Subcutaneous abdominal adipose tissue (tissue), 5 donors: ENCODE data around the gene KRT27.

ENCODE experiments used
- H3K27ac ChIP-seq: one replicate; pipeline ENCODE4 v1.7.0; 2013; ENCODE audit warnings: low read depth, mild to moderate bottlenecking, inconsistent platforms, low read length, moderate library complexity
- H3K27me3 ChIP-seq, 5 donors: one replicate each; pipeline ENCODE4 v1.7.0; 2013; ENCODE audit warnings: low read length in 5 of 5, inconsistent platforms in 1 of 5; ENCODE audit not compliant: control insufficient read depth in 5 of 5, insufficient read depth in 4 of 5
- H3K36me3 ChIP-seq, 5 donors: one replicate each; pipeline ENCODE4 v1.7.0; 2013; ENCODE audit warnings: low read length in 5 of 5; ENCODE audit not compliant: control insufficient read depth in 5 of 5, insufficient read depth in 5 of 5
- H3K4me1 ChIP-seq, 5 donors: one replicate each; pipeline ENCODE4 v1.7.0; 2013; ENCODE audit warnings: low read length in 5 of 5, mild to moderate bottlenecking in 3 of 5, moderate library complexity in 1 of 5; ENCODE audit not compliant: control insufficient read depth in 5 of 5, insufficient read depth in 5 of 5
- H3K4me3 ChIP-seq, 5 donors: one replicate each; pipeline ENCODE4 v1.7.0; 2013; ENCODE audit warnings: low read length in 5 of 5, low read depth in 1 of 5
- H3K9ac ChIP-seq, 5 donors: one replicate each; pipeline ENCODE4 v1.7.0; 2013; ENCODE audit warnings: low read length in 5 of 5, mild to moderate bottlenecking in 4 of 5, moderate library complexity in 3 of 5
- H3K9me3 ChIP-seq, 5 donors: one replicate each; pipeline ENCODE4 v1.7.0; 2013; ENCODE audit warnings: low read length in 5 of 5; ENCODE audit not compliant: control insufficient read depth in 5 of 5
- donor health status: healthy.
- donor health status: healthy.
- donor health status: healthy.
- donor health status: healthy.
- donor health status: healthy.

The KRT27 gene, protein sequence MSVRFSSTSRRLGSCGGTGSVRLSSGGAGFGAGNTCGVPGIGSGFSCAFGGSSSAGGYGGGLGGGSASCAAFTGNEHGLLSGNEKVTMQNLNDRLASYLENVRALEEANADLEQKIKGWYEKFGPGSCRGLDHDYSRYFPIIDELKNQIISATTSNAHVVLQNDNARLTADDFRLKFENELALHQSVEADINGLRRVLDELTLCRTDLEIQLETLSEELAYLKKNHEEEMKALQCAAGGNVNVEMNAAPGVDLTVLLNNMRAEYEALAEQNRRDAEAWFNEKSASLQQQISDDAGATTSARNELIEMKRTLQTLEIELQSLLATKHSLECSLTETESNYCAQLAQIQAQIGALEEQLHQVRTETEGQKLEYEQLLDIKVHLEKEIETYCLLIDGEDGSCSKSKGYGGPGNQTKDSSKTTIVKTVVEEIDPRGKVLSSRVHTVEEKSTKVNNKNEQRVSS

DNA sequence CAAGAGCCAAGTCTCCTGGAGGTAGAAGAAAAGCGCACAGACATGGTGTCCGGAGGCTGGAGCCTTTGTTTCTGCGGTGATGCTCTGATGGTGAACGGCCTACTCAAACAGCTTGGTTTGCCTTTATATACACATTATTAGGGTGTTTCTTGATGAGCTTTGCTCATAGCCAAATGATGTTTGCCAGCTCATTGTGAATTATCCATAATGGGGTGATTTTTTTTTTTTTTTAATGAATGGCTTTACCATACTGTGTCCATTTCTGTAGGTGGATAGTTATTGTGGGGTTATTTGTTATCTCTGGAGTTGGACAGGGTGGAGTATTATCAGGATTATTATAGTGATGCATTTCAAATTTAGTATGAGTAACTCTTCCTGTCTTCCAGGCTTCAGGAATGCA, at the start of gene KRT27:
Gene KRT27 (minus strand): TSS at position 101 of the 400 bp plus-strand sequence. CDS start 57 bp downstream, at position 44.
- no peak within 1 kb of the TSS for H3K4me3 ChIP-seq
- no peak within 1 kb of the TSS for H3K27ac ChIP-seq
- H3K9me3 ChIP-seq = no peaks in the 10 kb centered on the region
- peaks cover 0 to 15% (median 0%) of the 10 kb centered on the region in 5 donors for H3K4me1 ChIP-seq
- peaks cover 3 to 13% (median 8%) of the 10 kb centered on the region in 5 donors for H3K27me3 ChIP-seq
- H3K9ac ChIP-seq = no peak within 1 kb of the TSS
- no peaks in the 10 kb centered on the region for H3K36me3 ChIP-seq

DNA sequence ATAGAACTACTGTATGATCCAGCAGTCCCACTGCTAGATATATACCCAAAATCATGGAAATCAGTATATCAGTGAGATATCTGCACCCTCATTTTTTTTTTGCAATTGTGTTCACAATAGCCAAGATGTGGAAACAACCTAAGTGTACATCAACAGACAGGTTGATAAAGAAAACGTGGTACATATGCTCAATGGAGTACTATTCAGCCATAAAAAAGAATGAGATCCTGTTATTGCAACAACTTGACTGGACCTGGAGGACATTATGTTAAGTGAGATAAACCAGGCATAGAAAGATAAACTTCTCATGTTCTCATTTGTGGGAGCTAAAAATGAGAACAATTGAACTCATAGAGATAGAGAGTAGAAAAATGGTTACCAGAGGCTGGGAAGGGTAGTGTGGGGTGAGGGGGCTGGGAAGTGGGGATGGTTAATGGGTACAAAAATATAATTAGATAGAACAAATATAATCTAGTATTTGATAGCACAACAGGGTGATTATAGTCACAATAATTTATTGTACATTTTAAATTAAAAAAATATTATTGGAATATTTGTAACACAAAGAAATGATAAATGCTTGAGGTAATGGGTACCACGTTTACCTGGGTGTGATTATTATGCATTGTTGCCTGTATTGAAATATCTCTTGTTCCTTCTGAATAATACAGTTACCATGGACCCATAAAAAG, 47.9 kb upstream of the KRT27 start:
- peaks cover 0 to 10% (median 0%) of the 10 kb centered on the region in 5 donors for H3K4me1 ChIP-seq
- H3K36me3 ChIP-seq = peaks cover 3 to 9% (median 7%) of the 10 kb centered on the region in 5 donors
- H3K9ac ChIP-seq = no peak overlapping the region
- H3K9me3 ChIP-seq = no peaks in the 10 kb centered on the region
- no peak overlapping the region for H3K27ac ChIP-seq
- H3K27me3 ChIP-seq = no peaks in the 10 kb centered on the region
- no peak overlapping the region for H3K4me3 ChIP-seq

DNA sequence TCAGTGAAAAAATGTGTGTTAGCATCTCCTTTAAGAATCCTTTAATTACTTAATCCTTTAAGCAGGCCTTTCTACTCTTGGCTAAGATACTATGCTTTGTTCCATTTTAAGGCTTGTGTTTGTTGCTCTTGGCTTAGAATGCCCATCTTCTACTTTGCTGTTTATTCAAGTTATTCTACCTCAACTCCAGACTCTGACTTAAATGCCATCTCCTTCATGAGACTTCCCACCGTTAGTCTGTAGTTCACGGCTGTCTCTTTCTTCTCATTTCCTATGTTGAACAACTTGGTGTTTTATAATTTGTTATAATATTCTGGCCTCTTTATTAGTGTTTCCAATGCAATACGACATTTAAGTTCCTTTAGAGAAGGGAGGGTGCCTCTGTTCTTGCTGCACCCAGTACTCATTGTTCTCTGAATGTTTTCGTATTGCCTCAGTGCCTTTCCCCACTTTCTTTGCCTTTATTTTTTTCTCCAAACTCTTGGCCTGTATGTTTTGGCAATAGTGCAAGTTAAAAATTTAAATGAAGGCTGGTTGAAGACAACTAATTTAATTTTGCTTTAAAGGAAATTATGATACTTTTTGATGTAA, 46.2 kb upstream of the KRT27 start:
- no peak overlapping the region for H3K27ac ChIP-seq
- no peaks in the 10 kb centered on the region for H3K9me3 ChIP-seq
- peaks cover 0 to 10% (median 0%) of the 10 kb centered on the region in 5 donors for H3K4me1 ChIP-seq
- H3K9ac ChIP-seq = no peak overlapping the region
- no peaks in the 10 kb centered on the region for H3K27me3 ChIP-seq
- no peaks in the 10 kb centered on the region for H3K36me3 ChIP-seq
- H3K4me3 ChIP-seq = no peak overlapping the region

DNA sequence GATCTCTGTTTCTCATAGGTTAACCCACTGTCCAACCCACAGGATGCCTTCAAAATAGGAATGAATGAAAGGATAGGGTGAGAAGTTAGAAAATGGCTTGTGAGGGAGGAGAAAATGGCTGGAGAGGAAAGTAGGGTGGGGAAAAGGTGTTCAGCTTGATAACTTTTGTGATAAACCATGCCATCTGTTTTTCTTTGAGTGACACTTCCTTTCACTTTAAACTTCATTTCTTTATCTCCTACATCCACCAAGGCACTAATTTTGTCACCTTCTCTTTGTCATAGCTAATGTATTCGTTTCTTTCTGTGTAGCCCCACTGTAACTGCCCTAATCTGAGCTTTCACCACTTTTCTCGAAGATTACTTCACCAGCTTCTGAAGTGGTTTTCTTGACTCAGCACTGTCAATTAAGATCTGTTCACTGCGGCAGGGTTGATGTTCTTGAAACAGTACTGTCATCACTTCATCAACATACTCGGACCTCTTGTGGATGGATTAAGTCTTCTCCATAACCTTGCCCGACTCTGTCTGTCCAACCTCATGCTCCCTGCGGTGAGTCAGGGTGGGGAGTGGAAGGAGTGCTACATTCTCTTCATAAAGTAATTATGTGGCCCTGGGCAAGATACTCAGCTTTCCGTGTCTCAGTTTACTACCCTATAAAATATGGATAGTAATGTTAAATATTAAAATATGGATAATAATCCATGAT, 45.5 kb upstream of the KRT27 start:
- H3K9me3 ChIP-seq = no peaks in the 10 kb centered on the region
- H3K9ac ChIP-seq = no peak overlapping the region
- peaks cover 0 to 10% (median 0%) of the 10 kb centered on the region in 5 donors for H3K4me1 ChIP-seq
- no peak overlapping the region for H3K4me3 ChIP-seq
- H3K36me3 ChIP-seq = no peaks in the 10 kb centered on the region
- H3K27ac ChIP-seq = no peak overlapping the region
- no peaks in the 10 kb centered on the region for H3K27me3 ChIP-seq

DNA sequence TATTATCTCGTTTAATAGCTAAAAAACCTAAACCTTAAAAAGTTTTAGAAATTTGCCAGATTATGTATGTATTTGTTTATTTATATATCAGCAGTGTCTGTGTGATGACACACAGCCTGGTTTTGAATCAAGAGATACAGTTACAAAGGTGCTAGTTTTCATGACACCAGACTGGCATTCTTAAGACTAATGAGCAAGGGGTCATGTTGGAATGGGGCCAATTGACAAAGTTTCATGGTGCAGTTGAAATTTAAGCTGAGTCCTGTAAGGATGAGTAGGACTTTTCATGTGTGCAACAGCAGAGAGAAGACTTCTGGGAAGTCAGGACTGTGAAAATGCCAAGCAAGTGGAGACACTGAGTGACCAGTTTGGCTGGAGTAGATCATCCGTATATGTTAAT, 43.2 kb upstream of the KRT27 start:
- H3K4me1 ChIP-seq = peaks cover 0 to 7% (median 2%) of the 10 kb centered on the region in 5 donors
- no peak overlapping the region for H3K27ac ChIP-seq
- H3K27me3 ChIP-seq = no peaks in the 10 kb centered on the region
- no peaks in the 10 kb centered on the region for H3K9me3 ChIP-seq
- no peak overlapping the region for H3K9ac ChIP-seq
- no peak overlapping the region for H3K4me3 ChIP-seq
- H3K36me3 ChIP-seq = peaks cover 0 to 5% (median 0%) of the 10 kb centered on the region in 5 donors

DNA sequence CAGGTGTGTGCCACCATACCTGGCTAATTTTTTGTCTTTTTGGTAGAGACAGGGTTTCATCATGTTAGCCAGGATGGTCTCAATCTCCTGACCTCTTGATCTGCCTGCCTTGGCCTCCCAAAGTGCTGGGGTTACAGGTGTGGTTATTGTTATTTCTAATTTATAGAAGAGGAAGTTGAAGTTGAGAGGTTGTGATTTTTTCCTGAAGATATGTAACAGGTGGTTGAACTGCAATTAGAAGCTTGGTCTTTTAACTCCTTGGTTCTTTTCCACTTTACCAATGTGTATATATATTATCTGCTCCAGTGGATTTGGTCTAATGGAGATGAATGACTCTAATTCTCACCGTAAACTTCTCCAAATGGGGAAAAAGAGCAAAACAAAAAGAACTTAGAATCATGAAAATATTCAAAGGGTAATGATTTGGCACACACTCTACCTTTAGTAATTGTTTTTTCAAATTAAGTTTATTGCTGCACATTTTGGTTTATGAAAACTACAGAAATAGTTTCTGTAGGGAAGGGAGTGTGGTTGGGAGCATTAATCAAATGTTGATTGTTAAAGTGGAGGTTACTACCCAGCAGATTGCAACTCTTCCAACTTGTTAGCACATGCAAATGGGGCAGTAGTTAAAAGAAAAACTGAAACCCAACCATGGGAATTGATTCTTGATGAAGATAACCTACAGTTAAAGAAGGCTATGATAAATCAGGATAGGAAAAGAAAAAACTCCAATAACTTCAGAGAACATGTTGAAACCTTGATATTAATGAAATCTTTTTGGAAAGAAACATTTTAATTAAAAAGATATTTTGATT, 41.9 kb upstream of the KRT27 start:
- no peak overlapping the region for H3K27ac ChIP-seq
- no peak overlapping the region for H3K9ac ChIP-seq
- H3K36me3 ChIP-seq = peaks cover 0 to 5% (median 0%) of the 10 kb centered on the region in 5 donors
- H3K9me3 ChIP-seq = no peaks in the 10 kb centered on the region
- no peak overlapping the region for H3K4me3 ChIP-seq
- peaks cover 3 to 19% (median 12%) of the 10 kb centered on the region in 5 donors for H3K4me1 ChIP-seq
- H3K27me3 ChIP-seq = no peaks in the 10 kb centered on the region

DNA sequence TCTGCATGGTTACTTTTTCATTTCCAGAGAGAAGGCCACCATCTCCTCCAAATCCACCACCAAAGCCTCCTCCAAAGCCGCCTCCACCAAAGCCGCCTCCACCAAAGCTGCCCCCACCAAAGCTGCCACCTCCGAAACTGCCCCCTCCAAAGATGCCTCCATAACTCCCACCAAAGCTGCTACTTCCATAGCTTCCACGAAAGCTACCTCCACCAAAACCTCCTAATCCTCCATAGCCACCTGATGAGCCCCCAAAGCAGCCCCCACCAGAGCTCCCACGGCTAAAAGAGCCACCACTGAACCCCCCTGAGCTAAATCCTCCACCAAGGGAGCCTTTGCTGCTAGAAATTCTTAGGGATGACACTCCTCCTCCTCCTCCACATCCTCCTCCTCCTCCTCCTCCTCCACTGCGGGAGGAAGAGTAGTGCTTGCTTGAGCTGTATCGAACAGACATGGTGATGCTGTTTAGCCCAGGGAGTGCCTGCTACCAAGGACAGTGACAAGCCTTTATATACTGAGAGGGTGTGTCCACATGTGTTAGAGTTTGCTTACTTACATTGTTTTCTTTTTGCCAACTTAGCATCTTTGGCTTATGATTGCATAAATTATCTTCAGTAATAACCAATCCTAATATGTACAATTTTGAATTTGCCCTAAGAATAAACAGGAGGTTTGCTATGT, 39.9 kb upstream of the KRT27 start, which contains the start of gene KRT10:
Gene KRT10 (minus strand): TSS at position 483 of the 681 bp plus-strand sequence. CDS start 29 bp downstream, at position 454.
- Histone ChIP-seq H3K9me3 (no peaks in the 10 kb centered on the region), H3K4me1 (peaks cover 3 to 25% (median 18%) of the 10 kb centered on the region in 5 donors), H3K27ac (no peak within 1 kb of the TSS), H3K9ac (no peak within 1 kb of the TSS), H3K27me3 (no peaks in the 10 kb centered on the region), H3K36me3 (peaks cover 0 to 8% (median 2%) of the 10 kb centered on the region in 5 donors), H3K4me3 (no peak within 1 kb of the TSS)

DNA sequence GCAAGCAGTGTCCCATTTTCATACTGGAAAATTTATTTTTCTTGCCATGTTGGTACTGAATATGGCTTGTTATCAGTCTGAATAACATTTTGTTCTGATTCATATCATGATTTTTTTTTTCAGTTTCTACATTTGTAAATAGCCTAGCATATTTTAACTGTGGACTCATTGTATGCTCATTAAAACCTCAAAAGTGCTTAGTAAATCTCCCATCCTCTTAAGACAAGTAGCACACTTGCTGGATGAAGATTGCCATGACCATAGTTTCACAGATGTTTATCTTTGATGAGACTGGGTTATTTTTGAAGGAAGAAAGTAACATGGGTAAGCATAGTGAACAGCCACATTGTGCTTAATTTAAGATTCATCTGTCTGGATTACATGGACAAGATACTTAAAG, 39.2 kb upstream of the KRT27 start:
- Histone ChIP-seq H3K27me3 (no peaks in the 10 kb centered on the region), H3K9ac (no peak overlapping the region), H3K27ac (no peak overlapping the region), H3K9me3 (no peaks in the 10 kb centered on the region), H3K4me3 (no peak overlapping the region), H3K36me3 (peaks cover 0 to 15% (median 7%) of the 10 kb centered on the region in 5 donors), H3K4me1 (peaks cover 3 to 25% (median 18%) of the 10 kb centered on the region in 5 donors)
